ENCODE measurements around the gene GLMN.
"Not testable (repeated sequence)": the region's sequence is repeated elsewhere in the genome, so short reads cannot be mapped to it uniquely, and the experiment has no call there.

GLMN gene

GRCh38 chr1:92299477-92300150 is 827 bp upstream of the GLMN start:
- DNase-seq = no peak

GRCh38 chr1:92298213-92298572 is 594 bp downstream of the GLMN start:
- DNase-seq = no peak

GRCh38 chr1:92291372-92291999 is 7.3 kb downstream of the GLMN start:
- no peak for DNase-seq

- DNase-seq = not testable (repeated sequence)
Observed at GRCh38 chr1:92281411-92281810, 17.4 kb downstream of the GLMN start.

- DNase-seq = not testable (repeated sequence)
Observed at GRCh38 chr1:92279781-92280180, 19.0 kb downstream of the GLMN start.

GRCh38 chr1:92277105-92277723 is 21.6 kb downstream of the GLMN start:
- DNase-seq = no peak

GRCh38 chr1:92276082-92276481 is 22.7 kb downstream of the GLMN start:
- DNase-seq = no peak

GRCh38 chr1:92274939-92275338 is 23.8 kb downstream of the GLMN start:
- DNase-seq = no peak

- DNase-seq = no peak
Observed at GRCh38 chr1:92273039-92273438, 25.7 kb downstream of the GLMN start.

- no peak for DNase-seq
Observed at GRCh38 chr1:92262516-92262915, 36.3 kb downstream of the GLMN start.

- no peak for DNase-seq
Observed at GRCh38 chr1:92259350-92259749, 39.4 kb downstream of the GLMN start.

- DNase-seq = not testable (repeated sequence)
Observed at GRCh38 chr1:92254714-92255113, 44.1 kb downstream of the GLMN start.

GRCh38 chr1:92244376-92244775 is 54.4 kb downstream of the GLMN start:
- DNase-seq = no peak

GRCh38 chr1:92240034-92240433 is 58.8 kb downstream of the GLMN start:
- DNase-seq = no peak

- DNase-seq = no peak
Observed at GRCh38 chr1:92230736-92231135, 68.1 kb downstream of the GLMN start.

GRCh38 chr1:92228401-92228800 is 70.4 kb downstream of the GLMN start:
- DNase-seq = no peak

- DNase-seq = no peak
Observed at GRCh38 chr1:92219028-92219427, 79.8 kb downstream of the GLMN start.

- no peak for DNase-seq
Observed at GRCh38 chr1:92218559-92218958, 80.2 kb downstream of the GLMN start.

- DNase-seq = no peak
Observed at GRCh38 chr1:92217721-92218120, 81.1 kb downstream of the GLMN start, which contains the start of gene C1orf146. C1orf146 (plus strand) TSS chr1:92217915; CDS start chr1:92231421, 13,506 bp downstream.

GRCh38 chr1:92211166-92211565 is 87.6 kb downstream of the GLMN start:
- no peak for DNase-seq

- DNase-seq = no peak
Observed at GRCh38 chr1:92210701-92211100, 88.1 kb downstream of the GLMN start.

- no peak for DNase-seq
Observed at GRCh38 chr1:92203105-92203504, 95.7 kb downstream of the GLMN start.

GRCh38 chr1:92201973-92202372 is 96.8 kb downstream of the GLMN start:
- no peak for DNase-seq

All from 8988T (cell line).